ENCODE results near the gene ILF3.
A peak's percentile ranks its signal among the peaks of the same experiment; 100 is the strongest.
"Not testable (repeated sequence)": the region's sequence is repeated elsewhere in the genome, so short reads cannot be mapped to it uniquely, and the experiment has no call there.

ILF3 gene

GRCh38 chr19:10643172-10643967 is 10.8 kb upstream of the ILF3 start:
- DNase-seq = no peak

- no peak for DNase-seq
These were observed 10.2 kb upstream of the ILF3 start for GRCh38 chr19:10643968-10644259.

- DNase-seq = peak; percentile 58 to 84 (median 73)
These were observed 9.7 kb upstream of the ILF3 start for GRCh38 chr19:10644260-10645007.

GRCh38 chr19:10646456-10647159 is 7.5 kb upstream of the ILF3 start:
- no peak for DNase-seq

- DNase-seq = no peak
These were observed 5.8 kb upstream of the ILF3 start for GRCh38 chr19:10648360-10648759.

- no peak for DNase-seq
These were observed 2.3 kb upstream of the ILF3 start for GRCh38 chr19:10651851-10652250.

GRCh38 chr19:10653482-10653731 is 739 bp upstream of the ILF3 start:
- DNase-seq = no peak

- peak in 3 of 4 experiments; percentile 53 to 66 (median 63) for DNase-seq
These were observed 687 bp downstream of the ILF3 start for GRCh38 chr19:10654610-10655456.

GRCh38 chr19:10655457-10656312 is 1.5 kb downstream of the ILF3 start:
- DNase-seq = no peak

- no peak for DNase-seq
These were observed 6.2 kb downstream of the ILF3 start for GRCh38 chr19:10660346-10660745.

GRCh38 chr19:10661946-10662345 is 7.8 kb downstream of the ILF3 start:
- no peak for DNase-seq

- DNase-seq = no peak
These were observed 8.5 kb downstream of the ILF3 start for GRCh38 chr19:10662384-10663251.

GRCh38 chr19:10663252-10663563 is 9.1 kb downstream of the ILF3 start:
- DNase-seq = not testable (repeated sequence)

- DNase-seq = no peak
These were observed 13.7 kb downstream of the ILF3 start for GRCh38 chr19:10667867-10668266.

- DNase-seq = no peak
These were observed 15.1 kb downstream of the ILF3 start for GRCh38 chr19:10669246-10669645.

- DNase-seq = no peak
These were observed 16.0 kb downstream of the ILF3 start for GRCh38 chr19:10670182-10670581.

GRCh38 chr19:10670876-10671804 is 17.0 kb downstream of the ILF3 start:
- no peak for DNase-seq

- not testable (repeated sequence) for DNase-seq
These were observed 17.8 kb downstream of the ILF3 start for GRCh38 chr19:10671922-10672321.

- not testable (repeated sequence) for DNase-seq
These were observed 21.1 kb downstream of the ILF3 start for GRCh38 chr19:10675214-10675613.

GRCh38 chr19:10677751-10678150 is 23.6 kb downstream of the ILF3 start:
- DNase-seq = no peak
